ENCODE results near the gene GJD2.

The GJD2 gene

DNA sequence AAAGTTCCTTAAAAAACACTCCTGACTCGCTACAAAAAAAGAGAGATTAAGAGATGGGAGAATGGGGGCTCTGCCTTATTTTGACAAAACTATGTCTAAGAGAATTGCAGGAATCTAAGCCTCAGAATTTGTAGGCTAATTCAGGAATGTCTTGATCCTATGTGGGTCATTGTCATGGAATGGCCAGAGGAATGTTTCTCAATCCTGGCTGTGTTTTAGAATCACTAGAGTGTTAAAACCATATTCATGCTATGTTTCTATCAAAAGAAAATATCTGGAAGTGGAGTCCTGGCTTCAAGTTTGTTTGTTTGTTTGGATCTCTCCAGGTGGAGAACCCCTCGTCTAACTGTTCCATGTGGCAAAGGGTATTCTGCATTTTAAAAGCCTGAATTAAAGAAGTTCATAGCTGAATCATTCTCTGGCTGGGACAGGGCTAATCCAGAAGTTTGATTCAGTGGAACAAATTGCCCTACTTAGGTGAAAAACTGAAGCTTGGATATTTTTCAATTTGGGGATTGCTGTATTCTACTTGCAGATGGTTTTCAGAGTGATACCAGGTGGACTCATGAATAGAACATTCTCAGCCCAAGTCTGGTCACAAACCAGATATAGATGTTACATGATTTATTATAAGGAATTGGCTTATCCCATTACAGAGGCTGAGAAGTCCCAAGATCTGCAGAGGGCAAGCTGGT is 28.2 kb downstream of the GJD2 start:
- DNase-seq (ENCODE audit: low read depth in 1 of 2, low spot score in 1 of 2) = no peak

DNA sequence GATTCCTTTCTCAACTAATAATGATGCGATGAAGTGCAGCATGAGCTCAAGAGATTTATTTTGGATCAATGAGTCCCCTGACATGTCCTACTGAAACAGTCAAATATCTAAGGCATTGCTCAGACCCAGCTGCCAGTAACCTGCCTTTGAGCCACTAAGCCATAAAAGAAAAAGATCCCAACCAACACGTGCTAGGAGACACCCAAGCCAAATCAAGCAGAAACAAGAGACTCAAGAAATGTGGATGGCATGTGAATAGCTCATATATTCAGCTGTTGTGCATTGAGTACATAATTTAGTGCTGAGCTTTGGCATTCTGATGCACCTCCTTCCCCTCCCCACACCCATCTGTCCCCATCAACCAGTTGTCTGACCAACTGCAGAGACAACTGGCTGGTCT is 29.2 kb downstream of the GJD2 start:
- DNase-seq (ENCODE audit: low read depth in 1 of 2, low spot score in 1 of 2) = no peak

DNA sequence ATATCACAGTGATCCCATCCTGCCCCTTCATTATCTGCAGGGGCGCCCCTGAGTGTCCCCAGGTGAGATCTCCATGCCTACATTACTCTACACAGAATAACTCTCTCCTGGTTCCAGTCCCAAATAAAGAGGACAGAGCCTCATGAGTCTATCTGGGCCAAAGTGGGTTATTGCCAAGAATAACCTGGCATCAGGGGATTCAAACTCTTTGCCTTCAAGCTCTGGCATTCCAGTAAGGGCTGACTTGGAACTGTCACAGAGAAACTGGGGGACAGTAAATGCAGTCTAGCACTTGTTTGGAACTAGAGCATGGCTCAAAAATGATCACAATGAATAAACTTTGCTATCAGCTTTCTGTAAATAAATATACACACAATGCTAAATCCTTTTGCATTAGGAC is 30.3 kb downstream of the GJD2 start:
- DNase-seq (ENCODE audit: low read depth in 1 of 2, low spot score in 1 of 2) = no peak

DNA sequence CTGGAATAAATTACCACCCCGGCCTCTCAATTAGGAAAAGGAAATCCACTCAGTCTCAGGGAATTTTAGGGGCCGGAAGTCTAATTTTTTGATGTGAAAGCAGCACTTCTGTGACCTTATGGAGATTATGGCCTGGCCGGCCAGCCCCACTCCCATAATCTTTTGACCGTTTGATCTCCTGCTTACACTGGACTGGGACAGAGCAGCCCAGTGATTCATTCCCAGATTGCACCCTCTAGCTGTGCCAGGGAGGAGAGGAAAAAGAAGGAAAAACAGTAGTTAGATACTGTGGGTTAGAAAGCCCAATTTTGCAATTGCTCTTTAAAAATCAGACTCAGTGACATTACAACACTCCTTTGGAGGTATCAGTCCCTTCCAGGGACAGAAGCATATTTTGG is 32.4 kb downstream of the GJD2 start:
- DNase-seq (ENCODE audit: low read depth in 1 of 2, low spot score in 1 of 2) = no peak

DNA sequence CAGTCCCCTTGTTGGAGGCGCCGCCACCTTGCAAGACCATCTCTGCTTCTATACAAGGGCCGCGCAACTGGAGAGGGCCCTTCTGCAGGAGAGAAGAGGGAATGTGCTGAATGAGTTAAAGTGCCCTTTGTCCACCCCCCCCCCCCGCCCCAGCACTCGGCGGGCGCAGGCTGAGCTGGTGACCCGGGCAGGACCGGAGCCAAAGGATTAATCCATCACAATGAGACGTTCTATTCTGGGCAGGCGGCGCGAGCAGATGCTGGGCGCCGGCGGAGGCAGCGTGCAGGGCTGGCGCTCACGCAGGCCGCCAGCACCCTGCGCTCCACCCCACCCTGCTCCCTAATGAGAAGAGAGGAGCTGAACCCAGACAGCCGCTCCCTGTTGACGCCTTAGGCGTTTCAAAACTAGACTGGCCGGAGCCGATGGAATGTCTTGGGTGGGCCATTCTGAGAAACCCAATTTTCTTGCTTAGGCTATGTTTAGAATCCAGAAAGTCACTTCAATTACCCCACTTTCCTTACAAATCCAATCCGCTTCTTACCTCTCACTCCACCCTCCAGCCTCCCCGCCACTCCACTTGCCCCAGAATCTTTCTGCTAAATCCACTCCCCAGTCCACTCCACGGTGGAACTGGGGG is 32.9 kb downstream of the GJD2 start:
- DNase-seq (ENCODE audit: low read depth in 1 of 2, low spot score in 1 of 2) = no peak

DNA sequence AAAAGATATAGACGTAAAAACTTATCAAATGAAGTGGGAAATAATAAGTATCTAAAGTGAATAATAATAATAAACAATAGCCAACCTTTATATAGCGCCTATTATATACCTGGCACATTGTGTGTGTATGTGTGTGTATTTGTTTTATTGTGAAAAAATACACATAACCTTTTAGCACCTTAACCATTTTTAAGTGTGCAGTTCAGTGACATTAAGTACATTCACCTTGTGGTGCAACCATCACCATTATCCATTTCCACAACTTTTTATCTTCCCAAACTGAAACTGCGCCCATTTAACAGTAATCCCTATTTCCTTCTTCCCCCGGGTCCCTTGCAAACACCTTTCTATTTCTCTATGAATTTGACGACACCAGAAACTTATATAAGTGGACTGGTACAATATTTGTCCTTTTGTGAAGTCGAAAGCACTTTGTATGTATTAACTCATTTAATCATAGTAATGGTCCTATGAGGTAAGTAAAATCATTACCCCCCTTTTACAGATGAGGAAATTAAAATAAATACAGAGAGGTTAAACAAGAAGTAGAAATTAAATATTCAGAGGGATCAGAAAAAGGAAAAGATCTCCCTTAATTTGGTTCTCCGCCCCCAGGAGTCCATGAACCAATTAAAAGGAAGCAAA is 33.5 kb downstream of the GJD2 start:
- DNase-seq (ENCODE audit: low read depth in 1 of 2, low spot score in 1 of 2) = no peak

DNA sequence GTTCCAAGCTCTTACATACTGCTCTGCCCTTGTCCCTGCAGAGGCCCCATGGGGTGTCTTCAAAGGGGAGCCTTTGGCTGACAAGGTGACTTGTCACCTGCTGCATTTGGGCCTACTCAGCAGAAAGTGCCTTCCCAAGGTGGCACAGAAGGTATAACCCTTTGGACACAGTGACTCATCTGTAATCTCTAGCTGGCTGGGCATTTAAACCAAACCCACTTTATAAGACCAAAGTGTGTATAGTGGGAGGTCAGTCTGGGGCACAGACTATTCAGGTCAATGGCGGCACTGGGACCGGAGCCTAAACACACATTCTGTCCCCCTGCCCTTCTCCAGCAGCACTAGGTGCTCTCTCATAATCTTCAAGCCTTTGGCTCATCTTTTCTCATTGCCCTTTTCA is 35.1 kb downstream of the GJD2 start:
- no peak for DNase-seq (ENCODE audit: low read depth in 1 of 2, low spot score in 1 of 2)

DNA sequence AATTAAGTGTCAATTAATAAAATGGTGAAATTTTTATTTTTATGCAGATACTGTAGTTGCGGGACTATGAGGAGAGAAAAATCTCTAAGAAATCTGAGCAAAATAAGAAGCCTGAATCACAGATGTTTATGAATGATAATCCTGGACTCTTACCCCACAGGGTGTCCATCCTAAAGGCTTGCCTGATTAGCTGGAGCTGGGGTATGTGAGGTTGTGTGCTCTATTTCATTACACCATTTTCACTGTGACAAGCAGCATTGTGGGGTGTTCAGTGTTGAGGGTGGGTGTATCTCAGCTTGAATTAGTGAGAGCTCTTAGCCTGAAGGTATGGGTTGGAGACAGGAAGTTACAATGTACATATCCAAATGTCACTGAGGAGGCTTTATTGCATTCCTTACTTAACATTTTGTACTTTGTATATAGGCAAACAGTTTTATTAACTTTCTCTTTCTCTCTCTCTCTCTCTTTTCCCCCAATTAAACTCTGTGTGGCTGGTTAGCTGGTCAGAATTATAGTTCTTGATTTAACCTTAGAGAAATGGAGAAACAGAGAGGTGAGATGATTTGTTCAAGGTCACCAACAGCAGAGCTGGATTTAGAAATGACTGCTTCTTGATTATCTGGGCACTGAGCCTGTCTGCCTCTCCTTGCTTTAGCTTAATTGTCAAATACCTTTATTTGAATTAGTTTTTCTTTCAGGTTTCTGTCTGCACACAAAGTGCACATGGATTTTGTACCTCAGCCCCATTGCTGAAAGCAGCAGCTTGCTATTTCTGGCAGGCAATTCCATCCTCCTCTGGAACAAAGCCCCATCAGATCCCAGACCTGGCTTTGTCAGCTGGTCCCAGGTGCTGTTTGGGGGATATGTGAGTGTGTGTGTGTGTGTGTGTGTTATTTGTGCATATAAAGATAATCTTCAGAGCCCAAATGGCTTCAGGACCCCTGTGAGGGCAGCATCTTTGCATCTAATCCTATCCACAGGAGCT is 35.8 kb downstream of the GJD2 start:
- DNase-seq (ENCODE audit: low read depth in 1 of 2, low spot score in 1 of 2) = no peak

DNA sequence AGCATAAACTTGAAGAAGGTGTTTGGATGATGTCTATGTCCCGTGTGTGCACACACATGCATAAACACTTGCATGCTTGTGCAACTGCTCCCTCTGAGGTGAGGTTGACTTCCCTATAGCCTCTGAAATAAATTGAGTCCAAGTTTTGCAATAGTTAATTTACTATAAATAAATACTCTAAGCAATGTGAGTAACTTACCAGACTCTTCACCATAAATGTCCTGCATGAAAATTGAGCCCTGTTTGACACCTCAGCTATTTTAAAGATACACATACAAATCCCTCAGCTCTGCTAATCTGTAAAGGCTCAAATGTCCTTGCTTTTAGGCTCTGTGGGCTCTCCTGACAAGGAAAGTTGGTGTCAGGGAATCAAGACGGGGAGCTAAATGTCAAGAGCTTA is 37.1 kb downstream of the GJD2 start:
- no peak for DNase-seq (ENCODE audit: low read depth in 1 of 2, low spot score in 1 of 2)

DNA sequence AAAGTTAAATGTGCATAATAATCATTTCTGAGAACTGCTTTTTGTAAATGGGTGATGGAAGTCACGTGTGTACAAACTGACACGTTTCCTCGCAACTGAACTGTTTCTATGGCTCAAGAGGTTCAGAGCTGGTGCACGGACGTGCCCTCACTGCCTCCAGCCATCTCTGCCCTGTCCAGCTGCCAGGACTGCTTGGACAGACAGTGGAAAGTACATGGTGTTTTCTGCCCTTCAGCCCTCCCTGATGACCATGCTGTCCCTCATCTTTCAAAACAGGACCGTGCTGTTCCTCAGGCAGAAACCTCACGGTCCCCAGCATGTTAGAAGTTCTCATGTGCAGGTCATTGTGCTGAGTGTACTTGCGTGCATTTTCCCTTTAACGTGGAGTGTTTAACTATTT is 38.7 kb downstream of the GJD2 start:
- DNase-seq (ENCODE audit: low read depth in 1 of 2, low spot score in 1 of 2) = no peak

DNA sequence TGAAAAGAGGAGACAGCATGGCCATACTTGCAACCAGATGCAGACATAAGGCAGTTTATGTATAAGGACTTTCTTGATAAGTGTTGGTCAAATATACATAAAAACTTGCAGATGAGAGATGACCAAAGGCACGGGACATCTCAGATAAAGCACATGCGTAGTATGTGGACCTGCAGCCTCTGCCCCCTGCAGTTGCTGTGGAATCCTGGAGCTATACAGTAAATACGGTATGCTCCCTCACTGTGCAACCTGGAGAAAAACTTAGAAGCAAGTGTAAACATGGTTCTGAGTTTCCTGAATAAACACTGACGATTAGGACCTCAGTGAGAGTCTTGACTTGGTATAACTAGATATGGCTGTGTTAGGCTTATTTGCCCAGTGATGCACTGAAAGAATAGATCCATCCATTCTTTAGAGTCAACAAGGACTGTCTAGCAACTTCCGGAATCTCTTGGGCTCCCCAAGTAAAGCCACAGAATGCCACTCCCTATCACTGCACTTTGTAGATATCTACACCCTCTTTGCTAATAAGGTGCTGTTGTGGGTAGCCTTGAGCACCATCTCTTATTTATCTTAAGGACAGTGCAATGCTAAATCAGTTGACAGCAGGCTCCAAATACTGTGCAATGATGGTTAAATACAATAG is 40.2 kb downstream of the GJD2 start:
- no peak for DNase-seq (ENCODE audit: low read depth in 1 of 2, low spot score in 1 of 2)

DNA sequence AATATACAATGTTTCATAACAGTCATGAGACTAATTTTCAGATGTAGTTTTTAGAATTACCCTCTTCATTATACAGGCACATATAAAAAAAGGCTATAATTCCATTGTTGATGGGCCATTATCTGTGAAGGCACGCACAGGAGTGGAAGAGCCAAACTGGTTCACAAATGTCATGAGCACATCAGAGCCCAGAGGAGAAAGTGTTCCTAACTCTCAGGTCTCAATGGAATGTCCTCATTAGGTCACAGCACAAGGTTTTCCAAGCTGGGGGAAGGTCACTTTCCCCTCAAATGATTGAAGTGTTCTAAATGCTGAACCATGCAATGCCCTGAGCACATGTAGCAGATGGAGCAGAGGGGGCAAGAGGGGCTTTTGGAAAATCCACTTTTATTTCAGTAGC is 41.2 kb downstream of the GJD2 start:
- DNase-seq (ENCODE audit: low read depth in 1 of 2, low spot score in 1 of 2) = no peak

DNA sequence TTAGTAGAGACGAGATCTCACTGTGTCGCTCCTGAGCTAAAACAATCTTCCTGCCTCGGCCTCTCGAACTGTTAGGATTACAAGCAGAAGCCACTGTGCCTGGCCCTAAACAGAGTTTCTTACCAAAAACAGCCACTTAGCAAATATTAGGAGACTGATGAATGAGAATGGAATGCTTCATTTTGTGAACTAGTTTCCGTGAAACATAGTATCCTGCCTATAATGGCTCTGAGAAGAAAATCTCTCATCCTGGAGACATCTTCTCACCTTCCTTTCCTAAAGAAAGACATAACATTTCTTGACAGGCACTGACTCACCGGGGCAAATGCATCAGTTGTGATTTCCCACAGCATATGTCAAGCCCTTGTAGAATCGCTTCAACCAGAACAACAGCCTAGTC is 44.9 kb downstream of the GJD2 start:
- no peak for DNase-seq (ENCODE audit: low read depth in 1 of 2, low spot score in 1 of 2)

DNA sequence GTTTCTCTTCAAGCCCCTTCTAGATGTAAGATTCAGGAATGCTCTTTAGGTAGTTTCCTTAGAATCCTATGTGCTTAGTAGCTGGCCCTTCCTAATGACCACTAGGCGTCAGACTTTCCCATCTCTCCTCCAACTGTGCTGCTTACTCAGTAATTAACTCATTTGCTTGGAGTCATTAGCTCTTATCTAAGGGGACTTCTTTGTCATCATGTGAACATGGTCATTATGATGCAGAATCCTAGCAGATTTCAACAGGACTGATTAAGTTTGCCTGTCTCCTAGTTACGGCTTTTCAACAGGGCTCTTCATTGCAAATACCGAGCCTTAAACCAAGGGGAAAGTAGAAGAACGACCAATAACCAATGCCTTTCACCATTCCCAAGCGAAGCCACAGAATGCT is 46.4 kb downstream of the GJD2 start:
- DNase-seq (ENCODE audit: low read depth in 1 of 2, low spot score in 1 of 2) = no peak

DNA sequence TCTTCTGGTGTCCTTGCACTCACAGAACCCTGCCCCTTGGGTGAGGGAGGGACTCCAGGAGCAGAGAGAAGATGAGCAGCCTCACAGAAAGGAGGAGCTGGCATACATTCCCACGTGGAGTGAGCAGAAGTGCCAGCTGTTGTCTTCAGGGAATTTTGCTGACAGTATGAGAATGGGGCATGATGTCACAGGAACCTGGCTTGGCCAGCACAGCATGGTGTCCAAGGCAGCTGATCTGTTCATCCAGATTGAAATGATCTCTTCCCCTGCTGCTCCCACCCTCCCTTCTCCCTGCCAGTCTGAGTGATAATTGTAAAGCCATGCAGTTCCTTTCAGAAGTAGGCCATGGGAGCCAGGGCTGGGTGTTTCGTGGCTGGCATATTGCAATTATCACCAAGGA is 53.3 kb downstream of the GJD2 start:
- DNase-seq (ENCODE audit: low read depth in 1 of 2, low spot score in 1 of 2) = no peak
